GM19099 (cell line): ENCODE measurements around the gene FGR.

ENCODE experiments used
- POLR2A ChIP-seq: IDR thresholded peaks from 3 replicates; pipeline ENCODE4 v1.6.1; 2011; ENCODE audit warnings: low read depth; ENCODE audit not compliant: insufficient read length; ENCODE audit errors: extremely low read depth

FGR gene

GRCh38 chr1:27566462-27567145, 68.4 kb downstream of the FGR start:
- no peak for TF ChIP-seq POLR2A

- TF ChIP-seq POLR2A: no peak
Observed at GRCh38 chr1:27564710-27565649, 70.0 kb downstream of the FGR start.

- TF ChIP-seq POLR2A: no peak
Observed at GRCh38 chr1:27563591-27564471, 71.2 kb downstream of the FGR start.

DNA sequence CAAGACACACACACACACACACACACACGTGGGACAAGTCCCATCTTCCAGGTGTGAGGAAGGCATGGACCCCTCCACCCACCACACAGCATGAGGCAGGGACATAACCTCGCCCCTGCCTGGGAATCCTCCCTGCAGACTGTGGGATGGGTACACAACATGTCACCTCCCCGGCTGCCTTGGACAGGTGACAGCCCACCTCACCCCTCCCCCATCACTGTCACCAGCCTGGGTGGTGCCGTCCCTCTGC, 71.7 kb downstream of the FGR start:
- TF ChIP-seq POLR2A: no peak

DNA sequence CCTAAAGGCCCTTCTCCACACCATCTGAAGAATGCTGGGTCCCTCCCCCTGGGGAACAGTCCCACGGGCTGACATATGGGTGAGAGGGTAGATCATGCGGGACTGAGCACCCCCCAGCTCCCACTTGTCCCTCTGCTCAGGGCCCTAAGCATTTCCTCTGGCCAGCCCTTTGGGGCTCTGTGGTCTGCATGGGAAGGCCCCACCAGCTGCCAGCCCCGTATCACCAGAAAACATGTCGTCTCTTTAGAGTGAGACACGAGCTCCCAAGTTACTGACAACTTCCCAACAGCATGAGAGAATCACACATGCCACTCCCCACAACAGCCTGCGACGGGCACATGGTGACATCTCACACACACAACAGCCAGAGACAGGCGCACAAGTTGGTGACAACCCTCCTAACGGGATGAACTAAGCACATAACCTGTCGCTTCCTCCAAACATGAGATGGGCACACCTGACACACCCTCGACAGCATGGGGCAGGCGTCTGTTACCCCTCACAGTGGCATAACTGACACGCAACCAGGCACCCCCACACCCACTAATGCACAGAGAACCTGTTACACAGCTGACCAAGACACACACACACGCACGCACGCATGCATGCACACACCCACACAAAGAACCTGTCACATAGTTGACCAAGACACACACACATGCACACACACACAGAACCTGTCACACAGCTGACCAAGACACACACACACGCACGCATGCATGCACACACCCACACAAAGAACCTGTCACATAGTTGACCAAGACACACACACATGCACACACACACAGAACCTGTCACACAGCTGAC, 72.2 kb downstream of the FGR start:
- TF ChIP-seq POLR2A: no peak
